Measurements from ENCODE around the gene MBD5. TPM values are rescaled to one million over a fixed set of nuclear protein-coding genes. Genes with fewer than 3 reads are reported as not detected.

The MBD5 gene
- total RNA-seq, 6 experiments from 2014 or later: 7.9 to 15.6 (median 11.9) TPM

- Histone ChIP-seq H3K36me3 (peaks cover 0 to 3% (median 0%) of the 10 kb centered on the region in 4 donors), H3K27ac (no peak overlapping the region), H3K4me1 (no peaks in the 10 kb centered on the region), H3K4me3 (no peak overlapping the region), H3K27me3 (no peaks in the 10 kb centered on the region), H3K9me3 (no peaks in the 10 kb centered on the region)
- WGBS (ENCODE audit: insufficient coverage, low coverage, low lambda C conversion rate, missing lambda C conversion rate): 90% methylated on average over 5 of the region's 5 CpGs
- ATAC-seq: no peak
- intact Hi-C loops (cut with DNase I): no loop called here
- no peak for DNase-seq
- TF ChIP-seq POLR2A (IDR thresholded peaks at IDR 0.05): no peak
- TF ChIP-seq CTCF (IDR thresholded peaks at IDR 0.05): no peak
These were observed 87.5 kb downstream of the MBD5 start for GRCh38 chr2:148108385-148108784.

GRCh38 chr2:148110184-148110583 is 89.3 kb downstream of the MBD5 start:
- TF ChIP-seq POLR2A (IDR thresholded peaks at IDR 0.05) (no peak), CTCF (IDR thresholded peaks at IDR 0.05) (no peak)
- H3K9me3 ChIP-seq: no peaks in the 10 kb centered on the region
- 50% methylated on average over 1 of the region's 1 CpG for WGBS (ENCODE audit: insufficient coverage, low coverage, low lambda C conversion rate, missing lambda C conversion rate)

GRCh38 chr2:148122788-148123187 is 101.9 kb downstream of the MBD5 start:
- TF ChIP-seq CTCF (IDR thresholded peaks at IDR 0.05): no peak
- TF ChIP-seq POLR2A (IDR thresholded peaks at IDR 0.05): no peak
- ATAC-seq (no peak), DNase-seq (no peak)
- Histone ChIP-seq H3K4me3 (no peak overlapping the region), H3K27ac (no peak overlapping the region), H3K9me3 (no peaks in the 10 kb centered on the region), H3K27me3 (no peaks in the 10 kb centered on the region), H3K36me3 (no peaks in the 10 kb centered on the region), H3K4me1 (no peaks in the 10 kb centered on the region)
- intact Hi-C loops (cut with DNase I): no loop called here

More at GRCh38 chr2:148110184-148110583, 89.3 kb downstream of the MBD5 start:
- no peak overlapping the region for H3K4me3 ChIP-seq
- intact Hi-C loops (cut with DNase I): no loop called here
- DNase-seq (no peak), ATAC-seq (no peak)
- no peaks in the 10 kb centered on the region for H3K4me1 ChIP-seq
- no peaks in the 10 kb centered on the region for H3K27me3 ChIP-seq
- H3K27ac ChIP-seq: no peak overlapping the region
- peaks cover 0 to 3% (median 0%) of the 10 kb centered on the region in 4 donors for H3K36me3 ChIP-seq

GRCh38 chr2:148124271-148124670 is 103.4 kb downstream of the MBD5 start:
- H3K36me3 ChIP-seq: no peaks in the 10 kb centered on the region
- WGBS (ENCODE audit: insufficient coverage, low coverage, low lambda C conversion rate, missing lambda C conversion rate): 87% methylated on average over 2 of the region's 2 CpGs
- intact Hi-C loops (cut with DNase I): no loop called here
- DNase-seq (no peak), ATAC-seq (no peak)
- no peak overlapping the region for H3K27ac ChIP-seq
- H3K4me3 ChIP-seq: no peak overlapping the region
- H3K27me3 ChIP-seq: no peaks in the 10 kb centered on the region
- no peaks in the 10 kb centered on the region for H3K9me3 ChIP-seq
- H3K4me1 ChIP-seq: no peaks in the 10 kb centered on the region
- TF ChIP-seq CTCF (IDR thresholded peaks at IDR 0.05): no peak
- no peak for TF ChIP-seq POLR2A (IDR thresholded peaks at IDR 0.05)

GRCh38 chr2:148130581-148130980 is 109.7 kb downstream of the MBD5 start:
- DNase-seq (no peak), ATAC-seq (peak in 3 of 4 donors; percentile 38 to 74 (median 40))
- no peak overlapping the region for H3K4me3 ChIP-seq
- TF ChIP-seq POLR2A (IDR thresholded peaks at IDR 0.05): no peak
- no peak for TF ChIP-seq CTCF (IDR thresholded peaks at IDR 0.05)
- no peaks in the 10 kb centered on the region for H3K27me3 ChIP-seq
- WGBS (ENCODE audit: insufficient coverage, low coverage, low lambda C conversion rate, missing lambda C conversion rate): 26% methylated on average over 3 of the region's 3 CpGs
- intact Hi-C loops (cut with DNase I): no loop called here
- no peak overlapping the region for H3K27ac ChIP-seq
- H3K4me1 ChIP-seq: no peaks in the 10 kb centered on the region
- H3K36me3 ChIP-seq: no peaks in the 10 kb centered on the region
- H3K9me3 ChIP-seq: no peaks in the 10 kb centered on the region
